HG02970 (cell line): ENCODE measurements around the gene TRIM39.
A peak's percentile ranks its signal among the peaks of the same experiment; 100 is the strongest.

Experiments
- ATAC-seq: cut with Tn5 transposase; IDR thresholded peaks from one replicate; pipeline ENCODE4 v1.9.1; 2021; ENCODE audit warnings: mild to moderate bottlenecking, moderate library complexity, moderate number of reproducible peaks; ENCODE audit not compliant: unreplicated experiment, low FRiP score

The TRIM39 gene

DNA sequence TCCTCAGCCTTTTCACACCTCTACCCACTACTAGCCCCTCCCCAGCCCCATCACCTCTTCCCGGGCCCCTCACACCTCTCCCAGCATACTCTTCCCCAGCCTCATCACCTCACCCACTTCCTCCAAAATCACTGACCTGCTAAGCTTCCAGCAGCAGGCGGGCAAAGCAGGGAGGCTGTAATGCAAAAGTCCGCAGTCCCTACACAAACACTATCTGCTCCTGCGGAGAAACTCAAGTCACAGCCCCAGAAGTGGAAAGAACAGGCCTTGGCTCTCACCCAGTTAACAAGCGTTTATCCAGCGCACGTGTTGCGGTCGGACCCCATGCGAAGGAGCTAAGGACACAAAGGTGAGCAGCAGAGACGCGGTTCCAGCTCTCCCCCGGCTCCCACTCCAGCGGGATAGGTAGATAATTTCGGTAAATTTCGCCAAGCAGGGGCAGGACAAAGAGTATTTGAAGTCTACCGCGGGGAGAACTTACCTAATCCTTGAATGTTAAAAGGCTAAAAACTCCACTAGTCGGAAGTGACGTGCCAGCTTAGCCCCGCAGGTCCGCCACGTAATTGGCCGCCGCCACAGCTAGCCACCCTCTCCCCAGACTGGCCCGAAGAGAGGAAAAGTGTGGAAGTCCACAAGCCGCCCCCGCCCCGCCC, 728 bp upstream of the TRIM39 start:
- peak; percentile 34 for ATAC-seq

DNA sequence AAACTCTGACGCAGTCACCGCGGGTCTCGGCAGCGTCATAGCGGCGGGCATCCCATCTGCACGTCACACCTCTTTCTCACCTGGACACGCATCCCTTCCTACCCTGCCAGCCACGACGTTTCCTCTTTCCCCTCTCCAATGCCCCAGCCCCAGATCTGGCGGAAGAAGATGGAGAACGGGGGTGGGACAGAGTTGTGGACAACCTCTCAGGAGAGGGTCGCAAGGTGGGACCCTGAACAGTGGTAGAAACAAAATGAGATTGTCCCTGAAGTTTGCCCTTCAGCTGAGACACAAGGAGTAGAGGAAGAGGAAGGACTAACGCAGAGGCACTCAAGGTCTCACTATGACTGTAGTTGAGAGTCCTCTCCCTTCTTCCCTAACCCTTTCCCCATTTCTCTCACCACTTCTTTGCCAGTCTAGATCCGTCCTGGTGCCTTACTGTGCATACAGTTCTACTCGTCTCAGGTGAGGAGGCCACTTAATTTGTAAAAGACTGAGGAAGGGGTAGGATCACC, 562 bp downstream of the TRIM39 start:
- ATAC-seq: no peak

DNA sequence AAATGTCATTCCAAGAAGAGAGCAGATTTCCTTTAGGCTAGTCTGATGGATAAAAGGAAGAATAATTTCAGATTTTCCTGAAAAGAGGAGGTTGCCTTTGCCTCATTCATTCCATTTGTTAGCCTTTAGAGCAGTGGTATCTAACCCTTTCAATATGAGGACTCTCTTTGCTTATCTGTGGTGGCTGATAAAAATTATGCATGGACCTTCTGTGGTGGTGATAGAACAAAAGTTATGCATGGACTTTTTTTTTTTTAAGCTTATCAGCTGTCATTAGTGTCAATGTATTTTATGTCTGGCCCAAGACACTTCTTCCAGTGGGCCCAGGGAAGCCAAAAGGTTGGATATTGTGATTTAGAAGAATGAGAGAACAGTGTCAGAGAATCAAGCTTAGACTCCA, 1.7 kb downstream of the TRIM39 start:
- no peak for ATAC-seq

DNA sequence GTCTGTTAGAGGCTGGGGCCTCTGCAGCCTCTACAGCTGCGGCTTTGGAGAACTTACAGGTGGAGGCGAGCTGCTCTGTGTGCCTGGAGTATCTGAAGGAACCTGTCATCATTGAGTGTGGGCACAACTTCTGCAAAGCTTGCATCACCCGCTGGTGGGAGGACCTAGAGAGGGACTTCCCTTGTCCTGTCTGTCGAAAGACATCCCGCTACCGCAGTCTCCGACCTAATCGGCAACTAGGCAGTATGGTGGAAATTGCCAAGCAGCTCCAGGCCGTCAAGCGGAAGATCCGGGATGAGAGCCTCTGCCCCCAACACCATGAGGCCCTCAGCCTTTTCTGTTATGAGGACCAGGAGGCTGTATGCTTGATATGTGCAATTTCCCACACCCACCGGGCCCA, 2.6 kb downstream of the TRIM39 start:
- no peak for ATAC-seq

DNA sequence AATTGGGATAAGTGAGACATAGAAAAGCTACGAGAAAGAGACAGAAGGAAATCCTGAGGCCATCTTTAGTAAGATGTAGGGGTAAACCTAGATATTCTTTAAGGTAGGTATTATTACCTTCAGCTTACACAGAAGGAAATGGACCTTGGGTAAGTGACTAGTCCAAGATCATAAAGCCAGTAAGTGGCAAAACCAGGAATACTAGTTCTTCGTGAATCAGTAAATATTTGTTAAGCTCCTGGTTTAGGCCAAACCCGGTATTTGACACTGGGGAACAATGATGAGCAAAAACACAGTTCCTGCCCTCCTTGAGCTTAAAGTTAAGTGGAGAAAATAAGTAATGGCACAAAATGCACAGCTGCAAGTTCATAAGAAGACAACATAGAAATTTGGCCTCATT, 5.3 kb downstream of the TRIM39 start:
- ATAC-seq: no peak

DNA sequence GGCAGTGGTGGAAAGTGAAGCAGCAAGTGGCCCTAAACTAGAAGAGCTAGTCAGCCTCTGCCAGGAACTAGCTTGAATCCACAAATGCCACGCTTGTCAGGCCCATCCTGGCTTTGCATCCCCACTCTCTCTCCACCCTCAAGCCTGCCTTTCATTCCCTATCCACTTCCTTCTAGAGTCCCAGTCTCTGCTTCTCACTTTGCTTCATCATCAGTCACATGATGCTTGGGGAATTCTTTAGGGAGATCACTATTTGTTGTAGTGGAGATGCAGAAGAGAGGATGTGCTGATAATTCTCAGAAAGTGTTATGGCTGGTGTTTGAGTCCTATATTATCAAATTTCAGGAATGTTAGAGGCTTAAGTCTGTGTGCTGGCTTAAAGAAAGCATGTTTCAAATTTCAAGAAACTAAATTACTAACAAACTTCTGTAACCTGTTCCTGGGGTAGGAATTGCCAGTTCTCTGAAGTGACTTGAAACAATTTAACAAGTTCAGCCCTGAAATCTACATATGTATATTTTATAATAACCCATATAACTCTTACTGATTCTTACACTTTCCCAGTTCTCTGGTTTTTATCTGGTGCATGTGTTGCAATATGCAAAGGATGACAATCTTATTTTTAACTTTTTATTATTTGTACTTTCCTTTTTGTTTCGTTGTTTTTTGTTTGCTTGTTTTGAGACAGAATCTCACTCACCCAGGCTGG, 7.5 kb downstream of the TRIM39 start:
- ATAC-seq: no peak

DNA sequence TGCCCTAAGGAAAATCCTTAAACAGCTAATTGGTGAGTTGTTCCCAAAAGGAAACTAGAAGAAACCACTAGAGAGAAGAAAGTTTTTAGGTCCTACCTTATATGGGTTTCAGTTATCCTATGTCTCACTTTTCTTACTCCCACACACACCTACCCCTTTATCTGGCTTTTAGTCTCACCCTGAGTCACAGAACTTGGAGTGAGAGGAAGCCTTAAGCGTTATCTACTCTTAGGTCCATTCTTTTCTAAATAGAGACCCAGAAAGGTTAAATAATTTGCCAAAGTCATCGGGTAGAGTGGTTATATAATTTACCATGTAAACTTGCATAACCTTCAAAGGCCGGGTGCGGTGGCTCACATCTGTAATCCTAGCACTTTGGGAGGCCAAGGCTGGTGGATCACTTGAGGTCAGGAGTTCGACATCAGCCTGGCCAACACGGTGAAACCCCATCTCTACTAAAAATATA, 13.9 kb downstream of the TRIM39 start:
- ATAC-seq: no peak

DNA sequence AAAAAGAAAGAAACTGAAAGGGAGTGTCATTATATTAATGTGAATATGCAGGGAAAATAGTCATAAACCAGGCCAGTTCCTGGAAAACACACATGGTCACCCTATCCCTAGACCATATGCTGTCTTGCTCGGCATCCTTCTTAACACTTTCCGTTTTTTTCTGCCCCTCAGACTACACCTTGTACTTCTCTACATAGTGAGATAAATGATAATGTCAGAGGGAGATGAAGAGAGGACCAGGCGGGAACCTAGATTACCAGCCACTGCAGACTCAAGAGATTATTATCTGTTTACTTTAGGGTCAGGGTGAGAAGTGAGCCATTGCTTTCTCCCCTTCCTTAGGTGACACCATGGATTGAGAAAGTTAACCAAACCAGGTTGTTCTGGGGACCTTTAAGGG, 14.5 kb downstream of the TRIM39 start:
- no peak for ATAC-seq

DNA sequence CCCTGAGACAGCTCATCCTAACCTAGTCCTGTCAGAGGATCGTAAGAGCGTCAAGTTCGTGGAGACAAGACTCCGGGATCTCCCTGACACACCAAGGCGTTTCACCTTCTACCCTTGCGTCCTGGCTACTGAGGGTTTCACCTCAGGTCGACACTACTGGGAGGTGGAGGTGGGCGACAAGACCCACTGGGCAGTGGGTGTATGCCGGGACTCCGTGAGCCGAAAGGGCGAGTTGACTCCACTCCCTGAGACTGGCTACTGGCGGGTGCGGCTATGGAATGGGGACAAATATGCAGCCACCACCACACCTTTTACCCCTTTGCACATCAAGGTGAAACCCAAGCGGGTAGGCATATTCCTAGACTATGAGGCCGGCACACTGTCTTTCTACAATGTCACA, 15.0 kb downstream of the TRIM39 start:
- no peak for ATAC-seq

DNA sequence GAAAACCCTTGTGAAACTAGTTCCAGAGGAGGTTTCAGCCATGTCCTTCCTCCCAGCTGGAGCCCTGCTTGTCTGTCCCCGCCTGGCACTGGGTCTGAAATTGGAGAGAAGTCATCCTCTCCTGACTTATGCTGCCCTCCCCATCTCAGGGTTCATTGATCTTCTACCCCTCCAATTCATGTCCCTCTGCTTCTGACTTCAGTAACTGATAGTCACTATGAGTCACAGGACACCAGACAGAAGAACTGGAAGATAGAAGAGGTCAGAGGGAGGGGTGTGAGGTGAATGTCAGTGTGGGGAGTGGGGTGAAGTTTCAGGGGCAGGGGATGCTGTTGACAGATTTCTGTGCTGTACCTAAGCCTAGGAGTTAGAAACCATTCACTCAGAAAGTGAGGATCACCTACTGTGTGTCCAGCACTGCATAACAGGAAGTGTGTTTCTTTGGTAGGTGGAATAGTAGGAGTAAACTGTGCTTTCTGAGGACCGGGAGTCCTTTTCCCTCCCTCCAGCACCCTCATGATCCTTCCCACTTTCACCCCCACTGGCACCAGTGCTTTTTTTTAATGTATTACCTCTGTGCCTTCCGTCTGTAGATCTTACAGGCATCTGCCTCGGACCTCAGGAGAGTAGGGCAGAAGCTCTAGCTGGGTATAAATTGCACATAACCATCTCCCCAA, 17.6 kb downstream of the TRIM39 start:
- no peak for ATAC-seq

DNA sequence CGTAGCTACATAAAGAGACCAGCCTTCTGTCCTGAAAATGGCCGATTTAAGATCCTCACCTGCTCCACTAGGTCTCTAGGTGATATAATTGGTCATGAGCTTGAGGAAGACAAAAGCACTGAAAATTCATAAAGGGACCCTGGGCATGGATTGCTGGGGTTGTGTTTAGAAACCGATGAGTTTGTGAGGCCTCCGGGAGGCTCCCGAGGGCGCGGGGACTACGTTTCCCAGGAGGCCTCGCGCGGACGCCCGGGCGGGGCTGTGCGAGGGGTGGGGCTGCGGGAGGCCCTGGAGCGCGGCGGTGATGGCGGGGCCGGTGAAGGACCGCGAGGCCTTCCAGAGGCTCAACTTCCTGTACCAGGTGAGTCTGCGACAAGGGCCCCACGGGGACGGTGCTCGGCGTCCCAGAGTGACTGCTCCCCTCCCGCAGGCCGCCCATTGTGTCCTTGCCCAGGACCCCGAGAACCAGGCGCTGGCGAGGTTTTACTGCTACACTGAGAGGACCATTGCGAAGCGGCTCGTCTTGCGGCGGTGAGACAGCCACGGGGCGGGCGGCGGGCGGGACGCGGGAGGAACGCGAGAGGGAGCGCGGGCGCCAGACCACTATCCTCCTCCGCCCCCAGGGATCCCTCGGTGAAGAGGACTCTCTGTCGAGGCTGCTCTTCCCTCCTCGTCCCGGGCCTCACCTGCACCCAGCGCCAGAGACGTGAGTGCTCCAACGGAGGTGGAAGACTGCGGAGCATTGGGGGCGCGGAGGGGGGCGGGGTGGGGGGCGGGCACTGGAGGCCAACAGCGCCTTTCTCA, 18.3 kb downstream of the TRIM39 start, which contains the start of gene RPP21:
Gene RPP21 (plus strand): TSS at position 289 of the 804 bp plus-strand sequence. CDS start 16 bp downstream, at position 305.
- ATAC-seq: peak; percentile 76

DNA sequence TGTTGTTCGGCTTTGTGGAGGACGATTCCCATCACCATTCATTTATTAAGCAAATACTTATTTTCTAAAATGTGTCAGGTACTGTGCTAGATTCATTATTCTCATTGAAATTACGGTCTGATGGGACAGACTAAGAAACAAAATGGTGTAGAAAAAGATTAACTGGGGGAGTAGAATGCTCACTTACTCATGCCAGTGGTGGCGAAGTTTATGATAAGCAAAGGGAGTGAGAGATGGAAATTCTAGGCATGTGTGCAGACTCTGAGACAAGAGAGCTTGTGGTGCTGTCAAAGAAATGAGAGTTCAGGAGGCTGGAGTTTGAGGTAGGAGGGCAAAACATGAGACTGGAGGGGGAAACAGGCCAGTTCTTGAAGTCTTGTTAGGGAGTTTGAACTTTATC, 19.1 kb downstream of the TRIM39 start:
- no peak for ATAC-seq

DNA sequence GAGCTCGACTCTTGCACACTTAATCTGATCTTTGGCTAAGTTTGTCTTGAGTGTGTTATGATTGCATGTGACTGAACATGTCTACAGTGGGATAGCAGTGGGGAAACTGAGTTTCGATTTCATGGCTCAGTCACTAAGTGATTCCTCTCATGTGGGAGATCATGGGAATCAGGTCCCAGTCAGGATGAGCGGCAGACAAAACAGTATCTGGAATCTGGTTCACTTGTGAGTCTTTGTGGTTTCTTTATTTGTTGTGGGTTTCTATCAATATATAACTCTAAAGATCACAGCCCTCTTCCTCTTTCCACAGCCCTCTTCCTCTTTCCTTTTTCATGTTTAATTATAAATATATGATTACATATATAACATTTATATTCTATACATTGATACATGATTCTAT, 22.2 kb downstream of the TRIM39 start:
- no peak for ATAC-seq

DNA sequence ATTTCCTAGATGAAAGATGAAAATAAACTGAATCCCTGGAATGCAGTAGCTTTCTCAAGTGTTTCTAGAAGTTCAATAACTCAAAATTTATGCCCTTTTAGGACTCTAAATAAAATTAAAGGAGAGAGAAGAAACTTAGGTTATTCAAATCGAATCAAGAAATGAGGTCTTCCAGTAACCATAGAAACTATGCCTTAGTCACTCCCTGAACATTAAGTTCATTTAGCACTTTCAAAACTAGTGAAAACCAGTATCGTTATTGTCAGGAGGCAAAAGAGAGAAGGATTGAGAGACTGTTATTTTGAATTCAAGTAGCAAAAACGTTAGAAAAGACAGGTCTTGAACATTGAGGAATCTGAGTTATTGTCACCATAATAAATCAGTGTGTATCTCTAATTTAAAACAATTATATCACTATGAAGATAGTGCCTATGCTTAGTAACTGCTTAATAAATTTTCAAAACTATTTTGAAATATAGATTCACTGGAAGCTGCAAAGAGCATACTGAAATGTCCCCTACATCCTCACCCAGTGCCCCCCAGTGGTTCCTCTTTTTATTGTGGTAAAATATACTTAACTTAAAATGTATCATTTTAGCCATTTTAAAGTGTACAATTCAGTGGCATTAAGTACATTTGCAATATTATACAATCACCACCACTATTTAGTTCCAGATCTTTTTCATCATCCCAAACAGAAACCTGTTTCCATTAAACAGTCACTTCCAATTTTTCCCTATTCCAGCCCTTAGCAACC, 22.9 kb downstream of the TRIM39 start:
- ATAC-seq: no peak

DNA sequence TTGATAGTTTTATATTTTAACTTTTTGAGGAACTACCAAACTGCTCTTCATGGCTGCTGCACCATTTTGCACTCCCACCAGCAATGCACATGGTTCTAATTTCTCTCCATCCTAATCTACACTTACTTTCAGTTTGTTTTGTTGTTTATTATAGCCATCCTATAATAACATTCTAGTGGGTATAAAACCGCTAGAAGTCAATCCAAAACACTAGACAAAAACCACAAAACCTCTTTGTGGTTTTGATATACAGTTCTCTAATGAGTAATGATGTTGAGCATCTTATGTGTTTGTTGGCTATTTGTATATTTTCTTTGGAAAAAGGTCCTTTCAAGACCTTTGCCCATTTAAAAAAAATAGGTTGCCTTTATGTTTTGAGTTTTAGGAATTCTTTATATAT, 23.8 kb downstream of the TRIM39 start:
- no peak for ATAC-seq

DNA sequence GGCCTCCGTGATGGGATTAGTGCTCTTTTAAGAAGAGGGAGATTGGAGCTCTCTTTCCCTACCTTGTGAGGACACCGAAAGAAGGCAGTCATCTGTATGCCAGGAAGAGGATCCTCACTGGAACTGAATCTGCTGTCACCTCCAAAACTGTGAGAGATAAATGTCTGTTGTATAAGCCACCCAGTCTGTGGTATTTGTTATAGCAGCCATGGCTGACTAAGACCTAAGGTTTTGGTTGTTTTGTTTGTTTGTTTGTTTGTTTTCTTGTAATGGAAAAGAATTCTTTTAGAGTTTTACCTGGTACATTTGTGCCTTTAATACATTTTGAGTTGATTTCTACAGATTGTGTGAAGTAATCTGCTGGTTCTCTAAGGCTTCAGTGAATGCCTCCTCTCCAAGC, 25.8 kb downstream of the TRIM39 start:
- no peak for ATAC-seq

DNA sequence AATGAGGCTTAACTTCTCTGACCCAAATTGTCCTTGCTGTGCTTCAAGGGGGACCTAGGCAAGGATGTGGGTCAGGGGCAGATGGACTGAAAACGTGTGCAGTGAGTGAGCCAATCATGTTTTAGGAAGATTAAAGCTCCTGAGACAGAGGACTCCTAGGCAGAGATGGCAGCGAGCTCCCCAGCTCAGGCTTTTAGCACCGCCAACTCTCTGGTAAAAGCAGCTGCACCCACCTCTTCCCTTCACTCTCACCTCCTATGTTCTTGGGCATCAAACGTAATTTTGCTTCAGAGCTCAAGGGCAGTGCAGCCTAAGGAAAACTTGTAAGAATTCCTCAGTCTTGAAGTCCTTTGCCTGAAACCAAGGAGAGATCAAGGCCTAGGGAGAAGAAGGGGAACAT, 28.6 kb downstream of the TRIM39 start:
- ATAC-seq: no peak

DNA sequence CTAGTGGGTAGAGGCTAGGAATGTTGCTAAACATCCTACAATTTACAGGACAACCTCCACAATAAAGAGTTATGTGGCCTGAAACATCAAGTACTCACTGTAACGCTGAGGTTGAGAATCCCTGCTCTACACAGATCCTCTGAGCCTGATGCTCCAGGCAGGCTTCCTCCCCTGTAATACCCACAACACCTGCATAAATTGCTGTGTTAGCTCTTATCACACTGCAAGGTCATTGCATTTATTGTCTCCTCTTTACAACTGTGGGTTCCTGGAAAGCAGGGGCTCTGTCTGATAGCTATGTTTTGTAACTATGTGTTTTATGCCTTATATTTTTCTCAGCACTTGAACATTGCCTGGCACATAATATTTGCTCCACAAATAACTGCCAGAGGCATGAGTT, 29.8 kb downstream of the TRIM39 start:
- ATAC-seq: no peak

DNA sequence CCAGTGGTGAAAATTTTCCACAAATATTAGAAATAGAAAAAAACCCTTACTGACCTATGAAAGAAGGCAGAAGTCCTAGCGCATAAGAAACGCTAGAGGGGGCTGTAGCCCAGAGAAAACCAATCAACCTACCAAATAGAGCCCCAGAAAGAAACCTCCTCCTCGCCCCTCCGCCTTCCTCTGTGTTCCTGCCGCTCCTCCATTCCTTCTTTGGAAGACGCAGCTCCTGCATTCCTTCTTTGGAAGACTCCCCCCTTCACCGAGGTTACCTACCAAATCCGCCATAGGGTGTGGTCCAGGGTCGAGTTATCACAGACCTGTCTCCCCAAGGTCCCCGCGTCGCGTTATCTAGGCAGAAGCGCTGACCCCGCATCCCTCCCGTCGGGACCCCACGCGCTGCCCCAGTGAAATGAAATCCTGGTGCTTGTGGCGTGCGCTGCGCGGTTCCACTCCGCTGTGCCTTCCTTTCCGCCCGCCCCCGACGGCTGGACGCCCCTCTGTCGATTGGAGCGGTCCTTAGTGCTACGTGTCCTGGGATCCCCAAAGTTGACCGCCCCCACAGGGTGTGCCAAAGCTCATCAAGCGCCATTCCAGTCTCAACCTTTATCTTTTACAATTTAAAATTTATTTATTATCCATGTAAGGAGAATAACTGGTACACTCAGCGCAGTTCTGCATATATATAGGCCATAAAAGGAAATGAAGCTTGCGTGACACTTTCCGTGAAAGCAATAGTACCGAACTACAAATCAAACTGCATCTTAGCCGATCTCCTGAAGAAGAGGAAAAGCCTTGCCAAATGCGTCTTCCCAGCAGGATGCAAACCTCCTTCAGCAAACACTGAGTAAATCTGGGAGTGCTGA, 31.2 kb downstream of the TRIM39 start:
- no peak for ATAC-seq
